ENCODE results near the gene TRIM31.

- TF ChIP-seq CTCF (IDR thresholded peaks at IDR 0.05) (no peak), EP300 (IDR thresholded peaks at IDR 0.05) (no peak)
Measured at GRCh38 chr6:30062471-30063178, 50.3 kb downstream of the TRIM31 start.

All from tibial nerve (tissue), 4 donors.